DMS 273 treated with DMSO at 0.1 percent for 48 hours (cell line): Measurements from ENCODE around the gene PRR14L.

Experiments used
- DNase-seq: peaks from one replicate; lab custom pipeline; 2025; lab: John Stamatoyannopoulos, UW

PRR14L gene

DNA sequence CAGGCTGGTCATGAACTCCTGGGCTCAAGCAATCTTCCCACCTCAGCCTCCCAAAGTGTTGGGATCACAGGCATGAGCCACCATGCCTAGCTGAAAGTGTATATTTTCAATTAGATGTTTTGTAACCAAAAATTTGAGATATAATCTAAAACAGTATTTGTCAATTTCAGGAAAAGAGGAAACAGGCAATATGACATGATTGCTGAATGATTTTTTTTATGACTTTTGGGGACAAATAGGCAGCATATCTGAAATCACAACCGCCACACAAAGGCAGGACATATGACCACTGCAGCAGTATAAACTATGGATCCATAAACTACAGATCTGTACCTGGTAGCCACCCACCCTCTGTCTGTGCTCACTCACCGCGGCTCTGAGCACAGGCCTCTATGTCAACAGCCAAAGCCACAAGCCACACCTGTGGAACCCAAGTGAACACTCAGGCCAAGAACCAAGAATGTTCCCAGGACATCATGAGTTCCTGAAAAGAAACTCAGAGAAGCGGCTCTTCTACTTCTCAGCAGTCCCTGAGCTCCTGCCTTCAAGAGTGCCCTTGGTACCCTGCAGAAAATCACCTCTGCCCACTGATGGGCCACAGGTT is 110.4 kb downstream of the PRR14L start:
- no peak for DNase-seq

DNA sequence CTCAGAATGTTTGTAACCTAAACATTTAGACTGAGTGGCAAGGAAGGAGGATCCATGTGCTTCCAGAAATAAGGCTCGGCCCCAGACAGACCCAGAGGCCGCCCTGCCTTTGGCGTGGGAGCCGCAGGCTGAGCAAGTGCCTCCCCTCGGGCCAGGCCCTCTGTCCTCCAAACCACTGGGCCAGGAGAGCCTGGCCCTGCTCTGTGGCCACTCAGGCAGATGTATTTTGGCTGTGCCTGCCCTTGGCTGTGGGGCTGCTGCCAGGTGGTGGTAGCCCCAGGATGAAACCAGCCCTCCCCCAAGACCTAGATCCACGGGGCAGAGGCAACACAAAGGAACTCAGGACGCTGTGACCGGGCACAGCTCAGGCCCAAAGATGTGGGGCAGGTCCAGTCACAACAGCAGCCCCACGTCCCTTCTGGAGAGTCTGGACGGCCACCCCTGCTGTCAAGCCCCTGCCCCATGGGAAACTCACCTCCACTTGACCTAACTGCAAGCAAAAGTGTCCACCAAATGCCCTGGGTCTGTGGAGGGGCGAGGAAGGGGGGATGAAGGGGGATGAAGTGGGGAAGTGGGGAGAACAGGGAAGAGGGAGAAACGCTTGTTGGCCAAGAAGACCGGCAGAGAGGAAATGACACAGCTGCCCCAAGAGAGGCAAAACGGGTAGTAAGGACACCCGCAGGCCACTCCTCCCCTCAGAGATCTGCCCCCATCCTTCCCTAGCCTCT is 111.9 kb downstream of the PRR14L start:
- no peak for DNase-seq

DNA sequence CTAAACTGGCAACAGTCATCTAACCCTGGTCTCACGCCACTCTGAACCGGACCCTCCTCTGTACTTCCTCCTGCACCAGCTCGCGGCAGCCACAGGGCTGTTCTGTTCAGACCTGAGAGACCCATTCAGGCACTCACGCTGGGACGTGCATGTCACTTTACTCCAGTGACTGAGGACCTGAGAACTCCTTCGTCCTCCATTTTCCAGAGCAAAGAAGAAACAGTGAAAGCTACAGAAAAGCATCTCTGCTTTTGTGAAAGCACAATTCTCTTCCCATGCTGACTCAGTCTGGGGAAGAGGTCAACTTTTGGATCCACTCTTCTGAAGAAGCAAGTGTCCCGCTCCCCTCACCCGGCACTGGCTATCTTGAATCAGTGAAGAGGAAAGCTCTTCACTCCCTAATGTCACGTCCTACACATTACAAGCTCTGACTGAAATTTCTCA is 112.5 kb downstream of the PRR14L start:
- no peak for DNase-seq

DNA sequence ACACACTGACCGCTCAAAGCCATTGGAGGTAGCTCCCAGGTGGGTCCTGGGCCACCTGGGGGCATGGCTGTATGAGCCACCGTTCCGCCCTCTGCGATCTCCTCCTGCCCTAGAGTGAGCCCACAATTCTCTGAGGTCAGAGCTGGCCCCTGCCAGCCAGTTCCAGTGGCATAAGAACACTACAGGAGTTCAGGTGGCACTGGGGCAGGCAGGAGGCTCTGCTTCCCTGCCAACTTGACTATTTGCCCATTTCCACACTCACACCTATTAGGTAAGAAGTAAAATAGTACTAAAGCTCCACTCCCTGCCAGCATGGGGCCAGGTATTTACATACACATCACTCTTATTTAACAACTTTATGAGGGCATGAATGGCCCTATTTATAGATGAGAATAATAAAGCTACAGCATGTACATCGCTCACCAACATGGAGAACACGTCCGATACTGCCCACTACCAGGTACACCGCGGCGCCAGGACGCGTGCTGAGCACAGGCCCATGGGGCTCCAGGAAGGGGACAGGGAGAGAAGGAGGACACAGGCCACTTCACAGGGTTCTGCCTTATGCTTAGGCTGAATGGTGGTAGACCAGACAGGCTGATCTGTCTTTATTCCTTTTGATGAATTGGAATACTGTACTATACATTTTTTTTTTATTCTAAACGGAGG is 114.2 kb downstream of the PRR14L start:
- no peak for DNase-seq

DNA sequence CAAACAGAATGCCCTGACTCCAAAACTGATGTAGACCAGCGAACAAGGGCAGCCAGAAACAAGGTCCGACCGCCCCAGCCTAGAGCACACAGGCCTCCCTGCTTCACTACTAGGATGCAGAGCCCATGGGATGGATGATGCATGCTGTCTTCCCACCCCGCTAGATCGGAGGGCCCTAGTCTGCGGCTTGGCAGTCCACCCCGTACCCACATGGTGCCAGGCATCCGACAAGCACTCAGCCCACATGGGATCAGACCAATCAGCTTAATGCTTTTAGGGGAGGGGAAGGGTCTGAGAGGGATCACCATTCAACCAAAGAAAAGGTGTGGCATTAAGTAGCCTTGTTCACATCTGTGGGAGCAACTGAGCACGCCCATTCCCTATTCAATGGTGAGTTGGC is 118.5 kb downstream of the PRR14L start:
- no peak for DNase-seq
